Ammon's horn (tissue), 1 donor: ENCODE data around the gene PLEKHG1.
A peak's percentile ranks its signal among the peaks of the same experiment; 100 is the strongest.

Source experiments
- DNase-seq: peaks from one replicate; pipeline ENCODE4 v3.0.0-alpha.2; 2016; ENCODE audit warnings: low spot score

The PLEKHG1 gene

GRCh38 chr6:150599199-150600009, at the start of gene PLEKHG1:
Gene PLEKHG1 (plus strand): TSS chr6:150599885. CDS start chr6:150733682, 133,797 bp downstream.
- DNase-seq = peak; percentile 50

GRCh38 chr6:150550244-150550643, 49.4 kb upstream of the PLEKHG1 start:
- DNase-seq = no peak

- no peak for DNase-seq
These were observed 42.6 kb upstream of the PLEKHG1 start for GRCh38 chr6:150557043-150557599.

- no peak for DNase-seq
These were observed 39.4 kb upstream of the PLEKHG1 start for GRCh38 chr6:150560004-150560883.

- no peak for DNase-seq
These were observed 38.8 kb upstream of the PLEKHG1 start for GRCh38 chr6:150560884-150561219.

GRCh38 chr6:150565945-150566344, 33.7 kb upstream of the PLEKHG1 start:
- no peak for DNase-seq

GRCh38 chr6:150566486-150566885, 33.2 kb upstream of the PLEKHG1 start:
- no peak for DNase-seq

GRCh38 chr6:150567380-150567779, 32.3 kb upstream of the PLEKHG1 start:
- DNase-seq = no peak

GRCh38 chr6:150567823-150568383, 31.8 kb upstream of the PLEKHG1 start:
- no peak for DNase-seq

- DNase-seq = no peak
These were observed 31.1 kb upstream of the PLEKHG1 start for GRCh38 chr6:150568560-150568959.

- no peak for DNase-seq
These were observed 30.5 kb upstream of the PLEKHG1 start for GRCh38 chr6:150569161-150569560.

- no peak for DNase-seq
These were observed 26.5 kb upstream of the PLEKHG1 start for GRCh38 chr6:150573041-150573681.

GRCh38 chr6:150575836-150576235, 23.8 kb upstream of the PLEKHG1 start:
- no peak for DNase-seq

- no peak for DNase-seq
These were observed 22.9 kb upstream of the PLEKHG1 start for GRCh38 chr6:150576651-150577226.

- DNase-seq = peak; percentile 56
These were observed 20.1 kb upstream of the PLEKHG1 start for GRCh38 chr6:150579611-150580010.

GRCh38 chr6:150580489-150580888, 19.2 kb upstream of the PLEKHG1 start:
- DNase-seq = no peak

- DNase-seq = no peak
These were observed 15.6 kb upstream of the PLEKHG1 start for GRCh38 chr6:150584065-150584464.

- DNase-seq = no peak
These were observed 15.1 kb upstream of the PLEKHG1 start for GRCh38 chr6:150584596-150584995.

GRCh38 chr6:150586850-150587359, 12.8 kb upstream of the PLEKHG1 start:
- DNase-seq = peak; percentile 58

GRCh38 chr6:150587637-150588036, 12.0 kb upstream of the PLEKHG1 start:
- no peak for DNase-seq

- no peak for DNase-seq
These were observed 10.7 kb upstream of the PLEKHG1 start for GRCh38 chr6:150588888-150589499.
